Liver (tissue), 9 donors: ENCODE data around the gene LPXN. TPM values are rescaled to one million over a fixed set of nuclear protein-coding genes. Genes with fewer than 3 reads are reported as not detected.
A peak's percentile ranks its signal among the peaks of the same experiment; 100 is the strongest.

Experiments used
- DNase-seq: peaks from one replicate; pipeline ENCODE4 v3.0.0-alpha.2; 2017; ENCODE audit warnings: low spot score
- H3K27ac ChIP-seq, 2 donors: one replicate each; pipeline ENCODE4 v1.7.0; 2013; ENCODE audit warnings: inconsistent platforms in 2 of 2, low read length in 2 of 2, control low read depth in 1 of 2, low read depth in 1 of 2, mild to moderate bottlenecking in 1 of 2
- H3K27me3 ChIP-seq, 4 donors: one replicate each; pipeline versions ENCODE4 v1.6.1 to v1.7.0; 2013; ENCODE audit warnings: low read length in 3 of 4, inconsistent platforms in 1 of 4, mild to moderate bottlenecking in 1 of 4, moderate library complexity in 1 of 4; ENCODE audit not compliant: control insufficient read depth in 4 of 4, insufficient read depth in 4 of 4
- H3K36me3 ChIP-seq, 4 donors: one replicate each; pipeline versions ENCODE4 v1.6.1 to v1.7.0; 2013; ENCODE audit warnings: low read length in 3 of 4, mild to moderate bottlenecking in 3 of 4, low read depth in 1 of 4, moderate library complexity in 1 of 4; ENCODE audit not compliant: control insufficient read depth in 4 of 4, insufficient read depth in 3 of 4
- H3K4me1 ChIP-seq, 4 donors: one replicate each; pipeline versions ENCODE4 v1.6.1 to v1.7.0; 2013; ENCODE audit warnings: low read length in 3 of 4, mild to moderate bottlenecking in 3 of 4, moderate library complexity in 1 of 4; ENCODE audit not compliant: control insufficient read depth in 4 of 4, insufficient read depth in 4 of 4
- H3K4me3 ChIP-seq, 3 donors: one replicate each; pipeline versions ENCODE4 v1.6.1 to v1.7.0; 2013; ENCODE audit warnings: low read length in 3 of 3, control low read depth in 1 of 3, low read depth in 1 of 3, mild to moderate bottlenecking in 1 of 3
- H3K9ac ChIP-seq, 2 donors: one replicate each; pipeline ENCODE4 v1.7.0; 2013; ENCODE audit warnings: low read length in 2 of 2, mild to moderate bottlenecking in 2 of 2, moderate library complexity in 2 of 2, control low read depth in 1 of 2, low read depth in 1 of 2
- H3K9me3 ChIP-seq, 4 donors: one replicate each; pipeline versions ENCODE4 v1.6.1 to v1.7.0; 2013; ENCODE audit warnings: low read length in 3 of 4; ENCODE audit not compliant: control insufficient read depth in 4 of 4
- ATF3 ChIP-seq: IDR thresholded peaks from 2 replicates; pipeline ENCODE4 v1.6.1; 2016; ENCODE audit warnings: antibody characterized with exemption
- EGR1 ChIP-seq, 2 donors: IDR thresholded peaks; 2 replicates each; pipeline ENCODE4 v1.6.1; 2016 to 2018; ENCODE audit warnings: antibody characterized with exemption in 2 of 2, low read depth in 2 of 2
- HNF4A ChIP-seq, 2 donors: conservative IDR thresholded peaks; 2 replicates each; pipeline ENCODE4 v1.6.1; 2016; ENCODE audit warnings: antibody characterized with exemption in 2 of 2, mild to moderate bottlenecking in 2 of 2
- HNF4G ChIP-seq: IDR thresholded peaks from 2 replicates; pipeline ENCODE4 v1.6.1; 2016; ENCODE audit warnings: antibody characterized with exemption
- JUND ChIP-seq, 2 donors: IDR thresholded peaks; 2 replicates each; pipeline ENCODE4 v1.6.1; 2016; ENCODE audit warnings: antibody characterized with exemption in 2 of 2
- NR2F2 ChIP-seq: IDR thresholded peaks from 2 replicates; pipeline ENCODE4 v1.6.1; 2016; ENCODE audit warnings: antibody characterized with exemption
- RAD21 ChIP-seq, 2 donors: IDR thresholded peaks; 2 replicates each; pipeline ENCODE4 v1.6.1; 2016; ENCODE audit warnings: antibody characterized with exemption in 2 of 2, mild to moderate bottlenecking in 2 of 2
- RXRA ChIP-seq, 2 donors: IDR thresholded peaks; 2 replicates each; pipeline ENCODE4 v1.6.1; 2017 to 2018; ENCODE audit warnings: antibody characterized with exemption in 2 of 2, mild to moderate bottlenecking in 1 of 2
- SP1 ChIP-seq: IDR thresholded peaks from 2 replicates; pipeline ENCODE4 v1.6.1; 2018; ENCODE audit warnings: antibody characterized with exemption, mild to moderate bottlenecking
- YY1 ChIP-seq: IDR thresholded peaks from 2 replicates; pipeline ENCODE4 v1.6.1; 2016; ENCODE audit warnings: antibody characterized with exemption, mild to moderate bottlenecking
- WGBS: extraction: QIAGEN DNeasy Blood & Tissue Kit; methylation state at CpG from one replicate; pipeline ENCODE4 v1.1.7; 2013; 5-methylcytosine and 5-hydroxymethylcytosine counted together
- polyA plus RNA-seq, 2 donors: library from polyadenylated mRNA; stranded (reverse) in 1 of 2; unstranded in 1 of 2; fragments of 200-250 nt in 1 of 2; fragments of >200 nt in 1 of 2; fragmentation: Nextera tagmentation in 1 of 2; extraction: Ambion mirVana in 1 of 2; gene quantifications; one replicate each; pipeline versions ENCODE4 v1.2.1 to v1.2.3, GENCODE V29; 2013 to 2015
- total RNA-seq, 2 donors: library from RNA; depleted of rRNA; stranded (reverse); fragments of >200 nt; gene quantifications; one replicate each; pipeline ENCODE4 v1.2.3, GENCODE V29; 2014
- TF ChIP-seq, protein P1 (sequence below): fragments of 150-350 bp; IDR thresholded peaks from 2 replicates; pipeline ENCODE4 v1.5.1; 2017; ENCODE audit warnings: improper control_type of control experiment, low read depth, low read length; ENCODE audit not compliant: missing input control
- TF ChIP-seq, protein P2 (sequence below): IDR thresholded peaks from 2 replicates; pipeline ENCODE4 v1.6.1; 2016; ENCODE audit warnings: antibody characterized with exemption
- donor health status: healthy.
- donor health status: healthy.
- donor health status: healthy.
- donor health status: healthy.
- donor health status: healthy.

Gene LPXN
- total and polyA plus RNA-seq, 4 donors, result 3.7 to 6.2 (median 4.7) TPM

GRCh38 chr11:58524232-58525036 lies 51.2 kb downstream of the LPXN start:
- H3K4me1 ChIP-seq, result peaks cover 0 to 3% (median under 1%) of the 10 kb centered on the region in 4 donors
- no peaks in the 10 kb centered on the region for H3K27me3 ChIP-seq
- WGBS, result 43% methylated on average over 7 of the region's 7 CpGs
- TF ChIP-seq, protein P1, sequence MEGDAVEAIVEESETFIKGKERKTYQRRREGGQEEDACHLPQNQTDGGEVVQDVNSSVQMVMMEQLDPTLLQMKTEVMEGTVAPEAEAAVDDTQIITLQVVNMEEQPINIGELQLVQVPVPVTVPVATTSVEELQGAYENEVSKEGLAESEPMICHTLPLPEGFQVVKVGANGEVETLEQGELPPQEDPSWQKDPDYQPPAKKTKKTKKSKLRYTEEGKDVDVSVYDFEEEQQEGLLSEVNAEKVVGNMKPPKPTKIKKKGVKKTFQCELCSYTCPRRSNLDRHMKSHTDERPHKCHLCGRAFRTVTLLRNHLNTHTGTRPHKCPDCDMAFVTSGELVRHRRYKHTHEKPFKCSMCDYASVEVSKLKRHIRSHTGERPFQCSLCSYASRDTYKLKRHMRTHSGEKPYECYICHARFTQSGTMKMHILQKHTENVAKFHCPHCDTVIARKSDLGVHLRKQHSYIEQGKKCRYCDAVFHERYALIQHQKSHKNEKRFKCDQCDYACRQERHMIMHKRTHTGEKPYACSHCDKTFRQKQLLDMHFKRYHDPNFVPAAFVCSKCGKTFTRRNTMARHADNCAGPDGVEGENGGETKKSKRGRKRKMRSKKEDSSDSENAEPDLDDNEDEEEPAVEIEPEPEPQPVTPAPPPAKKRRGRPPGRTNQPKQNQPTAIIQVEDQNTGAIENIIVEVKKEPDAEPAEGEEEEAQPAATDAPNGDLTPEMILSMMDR, result peak; percentile 79
- TF ChIP-seq ATF3, result no peak
- peak; percentile 10 for TF ChIP-seq YY1
- TF ChIP-seq JUND (IDR thresholded peaks at IDR 0.05), result peak in 1 of 2 donors; percentile 33
- TF ChIP-seq EGR1 (IDR thresholded peaks at IDR 0.05; ENCODE audit: low read depth in 2 of 2), result no peak
- TF ChIP-seq NR2F2, result peak; percentile 17
- peak; percentile 76 to 83 for TF ChIP-seq RAD21 (IDR thresholded peaks at IDR 0.05)
- H3K27ac ChIP-seq, result no peak overlapping the region
- H3K9me3 ChIP-seq, result no peaks in the 10 kb centered on the region
- peak; percentile 44 for DNase-seq
- peaks cover 2 to 18% (median 12%) of the 10 kb centered on the region in 4 donors for H3K36me3 ChIP-seq
- H3K4me3 ChIP-seq, result no peak overlapping the region
- peak overlapping the region in 1 of 2 donors; percentile 36 for H3K9ac ChIP-seq

- H3K36me3 ChIP-seq, result no peaks in the 10 kb centered on the region
- H3K27me3 ChIP-seq, result no peaks in the 10 kb centered on the region
- 40% methylated on average over 5 of the region's 5 CpGs for WGBS
- no peaks in the 10 kb centered on the region for H3K4me1 ChIP-seq
- no peak overlapping the region for H3K27ac ChIP-seq
- no peak for TF ChIP-seq HNF4G
- TF ChIP-seq JUND (IDR thresholded peaks at IDR 0.05), result no peak
- TF ChIP-seq, protein P1, result peak; percentile 51
- no peak for TF ChIP-seq SP1
- no peak for TF ChIP-seq HNF4A (conservative IDR thresholded peaks at IDR 0.05)
- TF ChIP-seq RAD21 (IDR thresholded peaks at IDR 0.05), result peak; percentile 75 to 80
- TF ChIP-seq, protein P2, sequence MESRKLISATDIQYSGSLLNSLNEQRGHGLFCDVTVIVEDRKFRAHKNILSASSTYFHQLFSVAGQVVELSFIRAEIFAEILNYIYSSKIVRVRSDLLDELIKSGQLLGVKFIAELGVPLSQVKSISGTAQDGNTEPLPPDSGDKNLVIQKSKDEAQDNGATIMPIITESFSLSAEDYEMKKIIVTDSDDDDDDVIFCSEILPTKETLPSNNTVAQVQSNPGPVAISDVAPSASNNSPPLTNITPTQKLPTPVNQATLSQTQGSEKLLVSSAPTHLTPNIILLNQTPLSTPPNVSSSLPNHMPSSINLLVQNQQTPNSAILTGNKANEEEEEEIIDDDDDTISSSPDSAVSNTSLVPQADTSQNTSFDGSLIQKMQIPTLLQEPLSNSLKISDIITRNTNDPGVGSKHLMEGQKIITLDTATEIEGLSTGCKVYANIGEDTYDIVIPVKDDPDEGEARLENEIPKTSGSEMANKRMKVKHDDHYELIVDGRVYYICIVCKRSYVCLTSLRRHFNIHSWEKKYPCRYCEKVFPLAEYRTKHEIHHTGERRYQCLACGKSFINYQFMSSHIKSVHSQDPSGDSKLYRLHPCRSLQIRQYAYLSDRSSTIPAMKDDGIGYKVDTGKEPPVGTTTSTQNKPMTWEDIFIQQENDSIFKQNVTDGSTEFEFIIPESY, result no peak
- no peak for TF ChIP-seq RXRA (IDR thresholded peaks at IDR 0.05)
- H3K9me3 ChIP-seq, result no peaks in the 10 kb centered on the region
- DNase-seq, result no peak
- no peak overlapping the region for H3K4me3 ChIP-seq
- H3K9ac ChIP-seq, result no peak overlapping the region
These were observed 61.8 kb downstream of the LPXN start for GRCh38 chr11:58513747-58514367.
